Endothelial cell of umbilical vein (primary cell): Measurements from ENCODE around the gene RYR2. TPM values are rescaled to one million over a fixed set of nuclear protein-coding genes. Genes with fewer than 3 reads are reported as not detected.

Source experiments
- BruUV-seq: library from RNA; stranded (reverse); fragments of 400-500 nt; replicated peaks from 2 replicates; lab custom pipeline; 2021; lab: Mats Ljungman, UMichigan
- CTCF ChIA-PET: fragments of 300-600, 350-600 bp; sonication (Branson Sonifier 250); formaldehyde crosslinking; loops from one replicate; lab custom pipeline; 2021; ENCODE audit warnings: antibody characterized with exemption, inconsistent platforms; lab: Charles Lee
- POLR2A ChIA-PET: fragments of 300-600, 350-600 bp; sonication (Branson Sonifier 250); formaldehyde crosslinking; loops from one replicate; lab custom pipeline; 2021; ENCODE audit warnings: antibody characterized with exemption, inconsistent platforms; lab: Charles Lee
- DNase-seq: peaks from one replicate; pipeline ENCODE4 v3.0.0-alpha.2; 2011; ENCODE audit warnings: low read depth, low spot score
- FAIRE-seq: peaks from 2 replicates; lab custom pipeline; 2011; peaks lifted over from hg19 to GRCh38; lab: Jason Lieb, UNC
- H2AFZ ChIP-seq: 2 replicates; pipeline ENCODE4 v1.6.0; 2012; ENCODE audit warnings: low read depth, low read length, control low read depth, inconsistent platforms
- H3K27ac ChIP-seq: 2 replicates; pipeline ENCODE4 v1.5.1; 2011; ENCODE audit warnings: low read depth, mild to moderate bottlenecking, control low read depth, low read length, moderate library complexity; ENCODE audit not compliant: insufficient read depth
- H3K27me3 ChIP-seq, 2 experiments: 2 replicates each; pipeline versions ENCODE4 v1.6.0 to v1.6.1; 2011; ENCODE audit warnings: low read length in 2 of 2, mixed read lengths in 1 of 2; ENCODE audit not compliant: control insufficient read depth in 2 of 2, insufficient read depth in 2 of 2
- H3K36me3 ChIP-seq, 2 experiments: 2 replicates in 1 of 2; 3 replicates in 1 of 2; pipeline ENCODE4 v1.5.1; 2011; ENCODE audit warnings: low read length in 2 of 2, mild to moderate bottlenecking in 1 of 2, moderate library complexity in 1 of 2; ENCODE audit not compliant: control insufficient read depth in 2 of 2, insufficient read depth in 2 of 2; ENCODE audit errors: extremely low read depth in 1 of 2
- H3K4me1 ChIP-seq: 3 replicates; pipeline ENCODE4 v1.5.1; 2011; ENCODE audit warnings: mild to moderate bottlenecking, low read length; ENCODE audit not compliant: control insufficient read depth, insufficient read depth; ENCODE audit errors: extremely low read depth
- H3K4me2 ChIP-seq: 2 replicates; pipeline ENCODE4 v1.6.1; 2011; ENCODE audit warnings: low read length, control low read depth, mixed read lengths; ENCODE audit not compliant: insufficient read depth
- H3K4me3 ChIP-seq, 3 experiments: fragments of 200-600 bp in 1 of 3; sonication (generic), shearing (Covaris generic) in 1 of 3; replicated peaks in 1 of 3; 2 replicates each; pipeline ENCODE4 v1.5.1; 2011 to 2016; ENCODE audit warnings: control low read depth in 3 of 3, low read length in 3 of 3, mild to moderate bottlenecking in 2 of 3, inconsistent platforms in 1 of 3, low read depth in 1 of 3, moderate library complexity in 1 of 3; ENCODE audit not compliant: insufficient read depth in 1 of 3
- H3K79me2 ChIP-seq: 2 replicates; pipeline ENCODE4 v1.6.0; 2012; ENCODE audit warnings: low read length, inconsistent platforms; ENCODE audit not compliant: control insufficient read depth, insufficient read depth
- H3K9ac ChIP-seq: replicated peaks from 2 replicates; pipeline ENCODE3; 2011; ENCODE audit warnings: low read length, control low read depth; ENCODE audit not compliant: insufficient read depth; ENCODE audit errors: extremely low read depth
- H3K9me1 ChIP-seq: replicated peaks from 3 replicates; pipeline ENCODE4 v1.6.0; 2011; ENCODE audit warnings: mild to moderate bottlenecking, low read length; ENCODE audit not compliant: control insufficient read depth, insufficient read depth; ENCODE audit errors: extremely low read depth
- H3K9me3 ChIP-seq: replicated peaks from 2 replicates; pipeline ENCODE4 v1.5.1; 2012; ENCODE audit warnings: low read length, inconsistent platforms; ENCODE audit not compliant: control insufficient read depth, insufficient read depth
- H4K20me1 ChIP-seq: replicated peaks from 2 replicates; pipeline ENCODE3; 2011; ENCODE audit warnings: mild to moderate bottlenecking, low read length; ENCODE audit not compliant: control insufficient read depth, insufficient read depth; ENCODE audit errors: extremely low read depth
- CTCF ChIP-seq, 2 donors: IDR thresholded peaks; 1 replicate in 1 of 2; 2 replicates in 1 of 2; pipeline ENCODE4 v1.5.1; 2011; ENCODE audit warnings: low read length in 2 of 2, mild to moderate bottlenecking in 2 of 2, moderate library complexity in 2 of 2, control low read depth in 1 of 2, inconsistent platforms in 1 of 2, low read depth in 1 of 2; ENCODE audit not compliant: insufficient read depth in 1 of 2; ENCODE audit errors: extremely low read depth in 1 of 2
- EZH2 ChIP-seq: IDR thresholded peaks from 2 replicates; pipeline ENCODE4 v1.6.1; 2012; ENCODE audit warnings: borderline replicate concordance, low read depth, mild to moderate bottlenecking, moderate library complexity, low read length, inconsistent platforms; ENCODE audit not compliant: severe bottlenecking
- FOS ChIP-seq: IDR thresholded peaks from 2 replicates; pipeline ENCODE4 v1.6.1; 2011; ENCODE audit warnings: mild to moderate bottlenecking, low read length, moderate library complexity, borderline replicate concordance; ENCODE audit not compliant: insufficient read depth
- GATA2 ChIP-seq: IDR thresholded peaks from 2 replicates; pipeline ENCODE4 v1.7.0; 2011; ENCODE audit warnings: low read depth, mild to moderate bottlenecking, moderate library complexity, mixed read lengths, low read length; ENCODE audit not compliant: insufficient read length, insufficient read depth
- JUN ChIP-seq: IDR thresholded peaks from 2 replicates; pipeline ENCODE4 v1.6.1; 2011; ENCODE audit warnings: borderline replicate concordance, low read depth; ENCODE audit not compliant: insufficient read length, insufficient read depth
- MAX ChIP-seq: IDR thresholded peaks from 2 replicates; pipeline ENCODE4 v1.6.1; 2011; ENCODE audit not compliant: insufficient read depth, insufficient read length
- MYC ChIP-seq: IDR thresholded peaks from one replicate; pipeline ENCODE4 v1.6.1; 2011; ENCODE audit warnings: mild to moderate bottlenecking, low read depth, low read length
- POLR2A ChIP-seq: IDR thresholded peaks from 2 replicates; pipeline ENCODE4 v1.6.1; 2012; ENCODE audit warnings: low read depth, mild to moderate bottlenecking, control low read depth, low read length
- POLR2AphosphoS5 ChIP-seq: IDR thresholded peaks from 2 replicates; pipeline ENCODE4 v1.6.1; 2012; ENCODE audit warnings: low read depth, mild to moderate bottlenecking, control low read depth, low read length, moderate library complexity; ENCODE audit not compliant: insufficient read depth
- dilution Hi-C: fragments of 300-500 bp; cut with MboI; formaldehyde crosslinking; loops from one replicate; pipeline ENCODE4 v1.15.0; 2019; ENCODE audit warnings: low sequenced_read_pairs; ENCODE audit not compliant: extremely low pct_ligation_motif_present
- intact Hi-C: fragments of 100-400 bp; cut with micrococcal nuclease; formaldehyde crosslinking; loops from one replicate; pipeline ENCODE4 v1.10.0; 2022
- polyA plus RNA-seq, 4 experiments: library from polyadenylated mRNA; depleted of rRNA in 3 of 4; stranded (reverse) in 3 of 4; unstranded in 1 of 4; fragments of >200 nt; gene quantifications; 2 replicates each; pipeline versions ENCODE4 v1.2.1 to v1.2.3, GENCODE V29; 2011 to 2012; ENCODE audit warnings: missing spikeins in 1 of 4
- total RNA-seq: library from RNA; stranded (reverse); gene quantifications from 2 replicates; pipeline ENCODE4 v1.2.3, GENCODE V29; 2021

Gene RYR2
- total and polyA plus RNA-seq, 2 donors (not counting 3 experiments of a cell fraction or from before 2014, with no cell fraction given), result not detected

- DNase-seq, result no peak
- Histone ChIP-seq H3K79me2 (no peaks in the 10 kb centered on the region), H3K9ac (no peak overlapping the region), H3K9me1 (no peaks in the 10 kb centered on the region), H2AFZ (no peak overlapping the region), H3K4me3 (no peak overlapping the region), H3K4me2 (no peak overlapping the region), H3K9me3 (no peaks in the 10 kb centered on the region), H3K27me3 (no peaks in the 10 kb centered on the region), H3K4me1 (no peaks in the 10 kb centered on the region), H3K27ac (no peak overlapping the region), H3K36me3 (no peaks in the 10 kb centered on the region), H4K20me1 (no peaks in the 10 kb centered on the region)
- dilution Hi-C loops, result no loop called here
- intact Hi-C loops, result no loop called here
- no TSS peak for BruUV-seq
- ChIA-PET CTCF (no interaction called here), POLR2A (no interaction called here)
- no peak for TF ChIP-seq EZH2
- FAIRE-seq, result no peak
Measured at GRCh38 chr1:237795558-237795957, 753.6 kb downstream of the RYR2 start.

- Histone ChIP-seq H3K9me3 (peaks cover 2% of the 10 kb centered on the region), H3K36me3 (no peaks in the 10 kb centered on the region), H3K4me1 (no peaks in the 10 kb centered on the region), H3K27ac (no peak overlapping the region), H3K9me1 (no peaks in the 10 kb centered on the region), H3K27me3 (no peaks in the 10 kb centered on the region), H3K4me3 (no peak overlapping the region), H3K79me2 (no peaks in the 10 kb centered on the region), H3K9ac (no peak overlapping the region), H2AFZ (no peak overlapping the region), H4K20me1 (no peaks in the 10 kb centered on the region), H3K4me2 (no peak overlapping the region)
- ChIA-PET CTCF (no interaction called here), POLR2A (no interaction called here)
- BruUV-seq, result no TSS peak
- dilution Hi-C loops (no loop called here), intact Hi-C loops (no loop called here)
- DNase-seq (no peak), FAIRE-seq (no peak)
- no peak for TF ChIP-seq GATA2
- no peak for TF ChIP-seq FOS
- TF ChIP-seq MYC, result no peak
- no peak for TF ChIP-seq CTCF (IDR thresholded peaks at IDR 0.05; ENCODE audit: extremely low read depth in 1 of 2, insufficient read depth in 1 of 2, low read depth in 1 of 2, low read length in 2 of 2)
- no peak for TF ChIP-seq EZH2
- TF ChIP-seq POLR2A, result no peak
- no peak for TF ChIP-seq MAX
- no peak for TF ChIP-seq POLR2AphosphoS5
- TF ChIP-seq JUN, result no peak
Measured at GRCh38 chr1:237799762-237800474, 757.9 kb downstream of the RYR2 start.
